Activated CD8-positive, alpha-beta memory T cell treated with anti-CD3 and anti-CD28 coated beads for 36 hours (primary cell): ENCODE results near the gene ZNF664. TPM values are rescaled to one million over a fixed set of nuclear protein-coding genes. Genes with fewer than 3 reads are reported as not detected.

Experiments
- total RNA-seq, 2 experiments: library from RNA; stranded (reverse); gene quantifications; one replicate each; pipeline ENCODE4 v1.2.3, GENCODE V29; 2021

The ZNF664 gene
- total RNA-seq, 2 experiments from 2014 or later, result 74.6 to 75.6 TPM

Other genes with a start within 250 kb of the ZNF664 start
- under 1 TPM; 0.06 to 0.15 TPM for gene DNAH10, start 210.9 kb upstream of the ZNF664 start, total RNA-seq
- gene CCDC92, start 384 bp upstream of the ZNF664 start, total RNA-seq, result 1 to 10 TPM; 7.3 to 8.7 TPM